ENCODE data around the gene MYO16. TPM values are rescaled to one million over a fixed set of nuclear protein-coding genes. Genes with fewer than 3 reads are reported as not detected.

Gene MYO16
- total RNA-seq, 1 experiment from 2014 or later, result not detected

- no CpG with 5 or more reads among the region's 3 CpGs for WGBS (ENCODE audit: extremely low coverage, insufficient read length, low lambda C conversion rate)
- no peaks in the 10 kb centered on the region for H3K4me1 ChIP-seq (ENCODE audit: insufficient read depth, low read length)
- H3K79me2 ChIP-seq (ENCODE audit: insufficient read depth, low read length), result no peaks in the 10 kb centered on the region
These were observed 48.4 kb downstream of the MYO16 start for GRCh38 chr13:108677806-108678205.

More at GRCh38 chr13:108677806-108678205, 48.4 kb downstream of the MYO16 start:
- DNase-seq, result no peak
- H4K5ac ChIP-seq (ENCODE audit: insufficient read length, low read depth, low read length), result no peak overlapping the region
- no peak overlapping the region for H3K4me3 Mint-ChIP-seq
- H2BK5ac ChIP-seq (ENCODE audit: insufficient read length, low read length), result no peak overlapping the region
- H4K8ac ChIP-seq (replicated peaks; ENCODE audit: insufficient read length, low read depth, low read length), result no peak overlapping the region
- H3K9me3 Mint-ChIP-seq, result no peaks in the 10 kb centered on the region
- H2BK15ac ChIP-seq (ENCODE audit: low read depth, low read length), result no peak overlapping the region
- no peak overlapping the region for H3K14ac ChIP-seq (ENCODE audit: insufficient read depth, low read length)
- H2BK12ac ChIP-seq (ENCODE audit: insufficient read length, low read depth, low read length), result no peak overlapping the region
- H2AK5ac ChIP-seq (ENCODE audit: insufficient read length, low read length), result no peak overlapping the region
- H4K20me1 ChIP-seq (ENCODE audit: control insufficient read depth, insufficient read depth, insufficient read length), result no peaks in the 10 kb centered on the region
- peaks cover 3% of the 10 kb centered on the region in 2 experiments; a peak in 2 of 4 replicates for H3K4me1 Mint-ChIP-seq
- H3K27ac ChIP-seq (ENCODE audit: insufficient read length, low read depth, low read length), result no peak overlapping the region
- H3K23me2 ChIP-seq (ENCODE audit: insufficient read length, low read depth, low read length, poor library complexity, severe bottlenecking), result no peaks in the 10 kb centered on the region
- no peak overlapping the region for H3K23ac ChIP-seq (ENCODE audit: insufficient read length, low read depth, low read length)
- no peak overlapping the region for H3K4ac ChIP-seq (ENCODE audit: low read depth, low read length)
- no peak overlapping the region for H4K91ac ChIP-seq (ENCODE audit: insufficient read length, low read depth, low read length)
- no peaks in the 10 kb centered on the region for H3K9me3 ChIP-seq (ENCODE audit: control insufficient read depth, low read depth, low read length)
- no peaks in the 10 kb centered on the region for H3K79me1 ChIP-seq (ENCODE audit: insufficient read depth, low read depth, low read length, poor library complexity, severe bottlenecking)
- H3T11ph ChIP-seq (ENCODE audit: low read length), result no peak overlapping the region
- no peak overlapping the region for H2AFZ ChIP-seq (ENCODE audit: low read length)
- no peak overlapping the region for H3K4me2 ChIP-seq (ENCODE audit: insufficient read depth, insufficient read length, low read length)
- H3K27me3 Mint-ChIP-seq (ENCODE audit: low read depth), result no peaks in the 10 kb centered on the region
- H2BK20ac ChIP-seq (ENCODE audit: low read depth, low read length, poor library complexity, severe bottlenecking), result no peak overlapping the region
- no peak for TF ChIP-seq CTCF (conservative IDR thresholded peaks at IDR 0.05)
- no peak overlapping the region for H3K9ac ChIP-seq (ENCODE audit: extremely low read depth, insufficient read length, low read length)
- H3K18ac ChIP-seq (ENCODE audit: insufficient read length, low read depth, low read length), result no peak overlapping the region
- no peaks in the 10 kb centered on the region for H3K27me3 ChIP-seq (ENCODE audit: insufficient read depth, low read length)
- H3K36me3 Mint-ChIP-seq (ENCODE audit: insufficient read depth in 1 of 3, low read depth in 3 of 3), result no peaks in the 10 kb centered on the region
- H2BK120ac ChIP-seq (ENCODE audit: low read depth, low read length, poor library complexity, severe bottlenecking), result no peak overlapping the region
- H3K56ac ChIP-seq (ENCODE audit: insufficient read length, low read depth, low read length), result no peak overlapping the region
- H3K27ac Mint-ChIP-seq, result no peak overlapping the region
